ENCODE data around the gene PDE4B.

Gene PDE4B

GRCh38 chr1:66337249-66337648 lies 544.6 kb downstream of the PDE4B start:
- no peak for DNase-seq (ENCODE audit: low spot score)

- no peak for DNase-seq (ENCODE audit: low spot score)
Measured at GRCh38 chr1:66339944-66340343, 547.2 kb downstream of the PDE4B start.

GRCh38 chr1:66341446-66342089 lies 548.9 kb downstream of the PDE4B start:
- no peak for DNase-seq (ENCODE audit: low spot score)

- no peak for DNase-seq (ENCODE audit: low spot score)
Measured at GRCh38 chr1:66342707-66343106, 550.0 kb downstream of the PDE4B start.

GRCh38 chr1:66343569-66344325 lies 551.1 kb downstream of the PDE4B start:
- no peak for DNase-seq (ENCODE audit: low spot score)

- DNase-seq (ENCODE audit: low spot score), result no peak
Measured at GRCh38 chr1:66346057-66346795, 553.5 kb downstream of the PDE4B start.

GRCh38 chr1:66346873-66347272 lies 554.2 kb downstream of the PDE4B start:
- no peak for DNase-seq (ENCODE audit: low spot score)

GRCh38 chr1:66348776-66349175 lies 556.1 kb downstream of the PDE4B start:
- DNase-seq (ENCODE audit: low spot score), result no peak

GRCh38 chr1:66349242-66349641 lies 556.5 kb downstream of the PDE4B start:
- no peak for DNase-seq (ENCODE audit: low spot score)

GRCh38 chr1:66350001-66350547 lies 557.4 kb downstream of the PDE4B start:
- DNase-seq (ENCODE audit: low spot score), result no peak

GRCh38 chr1:66351478-66351877 lies 558.8 kb downstream of the PDE4B start:
- no peak for DNase-seq (ENCODE audit: low spot score)

GRCh38 chr1:66351913-66352312 lies 559.2 kb downstream of the PDE4B start:
- no peak for DNase-seq (ENCODE audit: low spot score)

- DNase-seq (ENCODE audit: low spot score), result no peak
Measured at GRCh38 chr1:66352792-66353191, 560.1 kb downstream of the PDE4B start.

GRCh38 chr1:66353257-66353656 lies 560.6 kb downstream of the PDE4B start:
- DNase-seq (ENCODE audit: low spot score), result no peak

- no peak for DNase-seq (ENCODE audit: low spot score)
Measured at GRCh38 chr1:66354311-66355201, 561.9 kb downstream of the PDE4B start.

GRCh38 chr1:66355756-66356155 lies 563.1 kb downstream of the PDE4B start:
- DNase-seq (ENCODE audit: low spot score), result no peak

GRCh38 chr1:66356605-66357004 lies 563.9 kb downstream of the PDE4B start:
- no peak for DNase-seq (ENCODE audit: low spot score)

GRCh38 chr1:66357021-66357420 lies 564.3 kb downstream of the PDE4B start:
- DNase-seq (ENCODE audit: low spot score), result no peak

GRCh38 chr1:66357478-66358197 lies 564.9 kb downstream of the PDE4B start:
- no peak for DNase-seq (ENCODE audit: low spot score)

GRCh38 chr1:66359269-66359668 lies 566.6 kb downstream of the PDE4B start:
- DNase-seq (ENCODE audit: low spot score), result no peak

- no peak for DNase-seq (ENCODE audit: low spot score)
Measured at GRCh38 chr1:66359815-66360214, 567.1 kb downstream of the PDE4B start.

All from HuH-7.5 (cell line).